GM21528 (cell line): Measurements from ENCODE around the gene HS2ST1.
"Not testable (repeated sequence)": the region's sequence is repeated elsewhere in the genome, so short reads cannot be mapped to it uniquely, and the experiment has no call there.

Experiments used
- ATAC-seq: cut with Tn5 transposase; IDR thresholded peaks from one replicate; pipeline ENCODE4 v1.9.1; 2021; ENCODE audit warnings: mild to moderate bottlenecking, moderate library complexity; ENCODE audit not compliant: unreplicated experiment, low FRiP score

HS2ST1 gene

GRCh38 chr1:86924324-86924960 is 10.0 kb downstream of the HS2ST1 start:
- ATAC-seq: no peak

DNA sequence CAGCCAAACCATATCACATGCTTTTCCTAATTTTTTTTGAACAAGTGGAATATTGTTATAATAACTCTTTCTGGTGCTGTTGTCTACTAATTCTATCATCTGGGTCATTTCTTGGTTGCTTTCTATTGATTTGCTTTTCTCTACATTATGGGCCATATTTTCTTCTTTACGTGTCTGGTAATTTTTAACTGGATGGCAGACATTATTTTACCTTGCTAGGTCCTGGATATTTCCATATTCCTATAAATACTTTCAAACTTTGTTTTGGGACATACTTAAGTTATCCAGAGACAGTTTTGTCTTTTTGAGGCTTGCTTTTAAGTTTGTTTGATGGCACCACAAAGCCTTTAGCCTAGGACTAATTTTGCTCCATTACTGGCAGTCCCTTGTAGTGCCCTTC is 11.3 kb downstream of the HS2ST1 start:
- no peak for ATAC-seq

- no peak for ATAC-seq
Measured at GRCh38 chr1:86926883-86927282, 12.4 kb downstream of the HS2ST1 start.

DNA sequence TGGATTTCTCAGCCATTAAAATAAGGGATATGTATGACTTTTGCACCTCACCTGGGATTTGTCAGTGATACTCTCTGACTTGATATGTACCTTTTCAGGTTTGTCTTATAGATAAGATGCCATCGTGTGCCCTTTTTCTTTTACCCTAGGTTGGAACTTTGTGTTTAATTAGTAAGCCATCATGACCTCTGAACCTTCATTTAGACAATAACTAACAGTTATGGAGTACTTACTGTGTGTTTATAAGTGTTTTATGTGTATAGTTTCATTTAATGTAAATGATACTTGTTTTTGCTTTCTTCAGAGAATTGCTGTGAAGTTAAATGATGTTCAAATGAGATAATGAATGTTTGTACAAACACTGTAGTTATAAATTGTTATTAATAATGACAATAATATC is 14.4 kb downstream of the HS2ST1 start:
- no peak for ATAC-seq

DNA sequence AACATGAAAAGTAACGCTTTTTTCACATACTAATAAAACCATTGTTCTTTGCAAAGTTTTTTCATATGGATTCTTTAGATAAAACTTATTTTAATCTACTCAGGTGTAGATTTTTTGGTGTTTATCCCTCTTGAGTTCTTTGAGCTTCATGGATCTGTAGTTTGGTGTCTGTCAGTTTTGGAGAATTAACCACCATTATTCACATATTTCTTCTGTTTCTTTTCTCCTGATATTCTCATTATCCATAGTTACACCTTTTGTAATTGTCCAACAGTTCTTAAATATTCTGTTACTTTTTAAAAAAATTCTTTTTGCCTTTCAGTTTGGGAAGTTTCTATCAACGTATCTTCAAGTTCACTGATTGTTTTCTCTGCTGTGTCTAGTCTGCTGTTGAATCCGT is 18.6 kb downstream of the HS2ST1 start:
- ATAC-seq: no peak

DNA sequence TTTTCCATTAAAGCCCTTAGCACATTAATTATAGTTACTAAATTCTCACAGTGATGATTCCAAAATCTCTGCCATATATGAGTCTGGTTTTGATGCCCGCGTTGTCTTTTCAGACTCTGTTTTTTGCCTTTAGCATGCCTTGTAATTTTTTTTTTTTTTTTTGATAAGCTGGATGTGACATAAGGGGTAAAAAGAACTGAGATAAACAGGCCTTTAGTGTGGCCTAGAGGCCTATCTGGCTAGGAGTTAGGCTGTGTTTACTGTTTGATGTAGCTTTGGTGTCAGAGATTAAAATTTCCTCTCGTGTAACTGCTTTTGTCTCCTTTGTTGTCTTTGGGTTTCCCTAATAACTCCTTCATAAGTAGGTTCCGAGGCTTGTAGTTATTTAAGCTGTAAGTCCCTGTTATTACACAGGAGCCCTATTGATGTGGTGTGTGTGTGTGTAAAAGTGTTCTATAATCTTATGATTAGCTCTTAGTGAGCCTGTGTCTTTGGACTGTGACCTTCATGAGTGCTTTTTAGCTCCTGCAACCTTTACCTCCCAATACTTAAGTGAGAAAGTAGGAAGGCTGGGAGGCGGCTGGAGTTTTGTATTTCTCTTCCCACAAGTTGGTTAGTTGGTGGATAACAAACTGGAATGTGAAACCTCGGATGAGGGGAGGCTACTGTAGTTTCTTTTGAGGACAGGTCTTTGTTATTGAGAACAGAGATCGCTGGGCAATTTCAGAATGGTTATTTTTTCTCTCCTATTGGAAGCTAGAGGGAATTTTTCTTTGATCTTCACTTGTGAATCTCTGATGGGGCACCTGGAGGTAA is 19.3 kb downstream of the HS2ST1 start:
- ATAC-seq: no peak

DNA sequence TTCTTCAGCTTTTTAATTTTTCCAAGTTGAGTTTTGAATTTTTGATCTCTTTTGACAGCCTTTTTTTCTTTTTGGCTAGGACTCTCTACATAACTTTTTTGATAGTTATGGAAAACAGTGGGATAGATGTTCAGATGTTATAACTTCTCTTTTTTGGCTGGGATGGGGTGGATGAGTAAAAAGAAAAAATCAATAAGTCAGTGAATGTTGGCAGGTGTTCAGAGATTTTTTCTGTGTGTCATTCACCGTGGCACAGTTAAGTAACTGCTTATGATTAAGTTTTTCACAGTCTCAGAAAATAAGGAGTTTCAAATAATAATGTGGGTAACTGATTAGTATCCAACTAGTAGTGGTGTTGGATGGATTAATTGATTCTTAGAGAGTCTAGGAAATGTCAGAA is 24.0 kb downstream of the HS2ST1 start:
- no peak for ATAC-seq

- no peak for ATAC-seq
Measured at GRCh38 chr1:86938855-86939254, 24.4 kb downstream of the HS2ST1 start.

DNA sequence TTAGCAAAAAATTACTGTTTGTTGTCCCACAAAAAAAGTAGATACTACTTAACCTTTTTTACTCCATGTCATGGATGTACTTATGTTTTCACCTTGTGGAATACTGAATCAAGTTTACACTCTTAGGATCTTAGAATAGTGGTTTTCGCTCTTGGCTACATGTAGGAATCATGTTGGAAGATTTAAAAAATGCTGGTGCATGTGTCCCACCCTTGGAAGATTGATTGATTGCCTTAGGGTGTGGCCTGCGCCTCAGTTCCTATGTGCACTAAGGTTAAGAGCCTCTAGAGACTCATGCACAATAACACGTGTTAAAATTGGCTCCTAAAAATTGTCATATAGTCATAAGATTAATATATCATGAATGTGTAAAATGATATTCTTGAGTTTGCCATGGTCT is 25.0 kb downstream of the HS2ST1 start:
- ATAC-seq: no peak

DNA sequence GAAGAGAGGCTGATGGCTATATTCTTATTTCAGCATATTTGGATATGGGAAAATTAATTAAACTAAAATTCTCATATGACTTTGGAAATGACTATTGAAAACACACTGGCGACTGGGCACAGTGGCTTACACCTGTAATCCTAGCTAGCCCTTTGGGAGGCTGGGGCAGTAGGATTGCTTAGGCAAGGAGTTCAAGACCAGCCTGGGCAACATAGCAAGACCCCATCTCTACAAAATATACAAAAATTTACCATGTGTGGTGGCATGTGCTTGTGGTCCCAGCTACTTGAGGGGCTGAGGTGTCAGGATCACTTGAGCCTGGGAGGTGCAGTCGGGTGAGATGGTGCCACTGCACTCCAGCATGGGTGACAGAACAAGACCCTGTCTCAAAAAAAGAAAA is 26.2 kb downstream of the HS2ST1 start:
- no peak for ATAC-seq

- ATAC-seq: no peak
Measured at GRCh38 chr1:86942042-86942441, 27.6 kb downstream of the HS2ST1 start.

- ATAC-seq: no peak
Measured at GRCh38 chr1:86942743-86943142, 28.3 kb downstream of the HS2ST1 start.

GRCh38 chr1:86948212-86948611 is 33.8 kb downstream of the HS2ST1 start:
- ATAC-seq: no peak

GRCh38 chr1:86950712-86951419 is 36.4 kb downstream of the HS2ST1 start:
- ATAC-seq: no peak

DNA sequence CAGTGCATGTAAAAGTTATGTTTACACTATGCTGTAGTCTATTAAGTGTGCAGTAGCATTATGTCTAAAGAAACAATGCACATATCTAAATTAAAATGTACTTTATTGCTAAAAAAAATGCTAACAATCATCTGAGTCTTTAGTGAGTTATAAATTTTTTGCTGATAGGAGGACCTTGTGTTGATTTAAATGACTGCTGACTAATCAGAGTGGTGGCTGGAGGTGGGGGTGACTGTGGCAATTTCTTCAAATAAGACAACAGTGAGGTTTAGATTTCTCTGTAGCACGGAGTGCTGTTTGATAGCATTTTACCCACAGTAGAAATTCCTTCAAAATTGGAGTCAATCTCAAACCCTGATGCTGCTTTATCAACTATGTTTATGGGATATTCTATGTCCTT is 37.0 kb downstream of the HS2ST1 start:
- no peak for ATAC-seq

DNA sequence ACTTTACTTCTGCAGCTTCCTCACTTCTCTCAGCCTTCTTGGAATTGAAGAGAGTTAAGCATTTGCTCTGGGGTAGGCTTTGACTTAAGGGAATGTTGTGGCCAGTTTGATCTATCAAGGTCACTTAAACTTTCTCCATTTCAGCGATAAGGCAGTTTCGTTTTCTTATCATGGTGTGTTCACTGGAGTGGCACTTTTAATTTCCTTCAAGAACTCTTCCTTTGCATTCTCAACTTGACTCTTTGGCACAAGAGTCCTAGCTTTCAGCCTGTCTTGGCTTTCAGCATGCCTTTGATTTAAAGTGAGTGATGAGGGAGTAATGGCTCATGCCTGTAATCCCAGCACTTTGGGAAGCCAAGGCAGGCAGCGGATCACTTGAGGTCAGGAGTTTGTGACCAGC is 38.7 kb downstream of the HS2ST1 start:
- ATAC-seq: no peak

- ATAC-seq: no peak
Measured at GRCh38 chr1:86955678-86956077, 41.2 kb downstream of the HS2ST1 start.

DNA sequence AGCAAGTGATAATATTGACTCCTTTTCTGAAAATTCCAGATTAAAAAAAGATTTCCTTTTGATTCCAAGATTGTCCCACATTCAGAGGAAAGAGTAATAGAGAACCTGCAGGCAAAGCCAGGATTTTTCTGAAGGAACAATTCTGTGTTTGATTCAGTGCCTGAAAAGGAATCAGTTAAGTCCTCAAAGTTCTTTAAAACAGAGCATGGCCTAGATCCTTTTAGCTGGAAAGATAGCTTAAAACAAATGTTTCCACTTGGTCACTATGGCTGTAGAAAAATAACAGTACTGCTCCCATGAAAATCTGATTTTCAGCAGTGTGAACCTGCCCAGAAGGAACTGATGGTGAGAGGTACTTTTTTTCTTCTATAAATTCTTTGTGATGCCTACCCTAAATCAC is 41.8 kb downstream of the HS2ST1 start:
- ATAC-seq: no peak

DNA sequence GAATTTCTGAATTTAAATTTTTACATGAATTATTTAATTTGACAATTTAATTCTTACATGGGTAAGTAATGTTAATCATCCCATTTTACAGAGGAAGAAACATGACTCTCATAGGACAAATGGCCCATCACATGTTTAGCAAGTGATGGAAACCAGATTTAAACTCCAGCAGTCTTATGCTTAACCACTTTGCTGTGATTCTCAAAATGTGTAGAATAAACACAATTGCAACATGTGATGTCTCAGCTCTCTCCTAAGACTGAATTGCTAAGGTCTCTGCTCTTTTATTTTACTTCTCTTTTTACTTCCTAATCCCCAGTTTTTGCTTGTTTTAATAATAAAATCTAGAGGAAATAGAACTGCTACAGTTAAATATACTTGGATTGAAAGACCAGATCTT is 42.8 kb downstream of the HS2ST1 start:
- no peak for ATAC-seq

GRCh38 chr1:86960548-86960947 is 46.1 kb downstream of the HS2ST1 start:
- no peak for ATAC-seq

DNA sequence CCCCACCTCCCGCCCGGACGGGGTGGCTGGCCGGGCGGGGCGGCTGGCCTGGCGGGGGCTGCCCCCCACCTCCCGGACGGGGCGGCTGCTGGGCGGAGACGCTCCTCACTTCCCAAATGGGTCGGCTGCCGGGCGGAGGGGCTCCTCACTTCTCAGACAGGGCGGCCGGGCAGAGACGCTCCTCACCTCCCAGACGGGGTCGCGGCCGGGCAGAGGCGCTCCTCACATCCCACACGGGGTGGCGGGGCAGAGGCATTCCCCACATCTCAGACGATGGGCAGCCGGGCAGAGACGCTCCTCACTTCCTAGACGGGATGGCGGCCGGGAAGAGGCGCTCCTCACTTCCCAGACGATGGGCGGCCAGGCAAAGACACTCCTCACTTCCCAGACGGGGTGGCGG is 49.4 kb downstream of the HS2ST1 start:
- not testable (repeated sequence) for ATAC-seq
